CD8-positive, alpha-beta memory T cell (primary cell): ENCODE results near the gene CPEB4. TPM values are rescaled to one million over a fixed set of nuclear protein-coding genes. Genes with fewer than 3 reads are reported as not detected.

Experiments used
- CTCF ChIA-PET: fragments of 350-600 bp; sonication (Branson Sonifier 250); formaldehyde crosslinking; loops from one replicate; lab custom pipeline; 2021; ENCODE audit warnings: antibody characterized with exemption; lab: Charles Lee
- POLR2A ChIA-PET: fragments of 350-600 bp; sonication (Branson Sonifier 250); formaldehyde crosslinking; loops from one replicate; lab custom pipeline; 2021; ENCODE audit warnings: antibody characterized with exemption; lab: Charles Lee
- DNase-seq, 5 donors: peaks; one replicate each; pipeline versions ENCODE4 v3.0.0 to v3.0.0-alpha.2; 2020 to 2022; ENCODE audit warnings: mixed read lengths in 1 of 5
- H3K27ac ChIP-seq: one replicate; pipeline ENCODE4 v1.7.0; 2013; ENCODE audit warnings: low read depth, mild to moderate bottlenecking, low read length, moderate library complexity
- H3K27me3 ChIP-seq: 2 replicates; pipeline ENCODE4 v1.7.0; 2013; ENCODE audit warnings: low read length, mild to moderate bottlenecking; ENCODE audit not compliant: insufficient read depth, poor library complexity, severe bottlenecking
- H3K36me3 ChIP-seq: 2 replicates; pipeline ENCODE4 v1.7.0; 2013; ENCODE audit warnings: mild to moderate bottlenecking, low read length, moderate library complexity; ENCODE audit not compliant: insufficient read depth
- H3K4me1 ChIP-seq: 2 replicates; pipeline ENCODE4 v1.7.0; 2013; ENCODE audit warnings: mild to moderate bottlenecking, low read length, moderate library complexity; ENCODE audit not compliant: insufficient read depth
- H3K4me3 ChIP-seq: 2 replicates; pipeline ENCODE4 v1.7.0; 2013; ENCODE audit warnings: mild to moderate bottlenecking, low read length
- H3K9me3 ChIP-seq: 2 replicates; pipeline ENCODE4 v1.7.0; 2013; ENCODE audit warnings: mild to moderate bottlenecking, low read length
- H3K27ac Mint-ChIP-seq, 8 donors: one replicate each; pipeline ENCODE4 v1.8.0; 2020 to 2021; ENCODE audit warnings: mixed read lengths in 8 of 8, mild to moderate bottlenecking in 6 of 8, inconsistent platforms in 3 of 8, moderate library complexity in 3 of 8
- H3K27me3 Mint-ChIP-seq, 2 donors: one replicate each; pipeline ENCODE4 v1.8.0; 2020 to 2021; ENCODE audit warnings: mixed read lengths in 2 of 2, mild to moderate bottlenecking in 1 of 2, moderate library complexity in 1 of 2
- H3K36me3 Mint-ChIP-seq, 3 donors: one replicate each; pipeline ENCODE4 v1.8.0; 2020 to 2021; ENCODE audit warnings: mixed read lengths in 3 of 3, inconsistent platforms in 1 of 3, mild to moderate bottlenecking in 1 of 3
- H3K4me1 Mint-ChIP-seq, 3 donors: one replicate each; pipeline ENCODE4 v1.8.0; 2020 to 2021; ENCODE audit warnings: mixed read lengths in 3 of 3, inconsistent platforms in 1 of 3, mild to moderate bottlenecking in 1 of 3
- H3K4me3 Mint-ChIP-seq, 7 donors: one replicate each; pipeline ENCODE4 v1.8.0; 2020 to 2021; ENCODE audit warnings: mixed read lengths in 7 of 7, mild to moderate bottlenecking in 6 of 7, moderate library complexity in 4 of 7, inconsistent platforms in 2 of 7
- H3K9me3 Mint-ChIP-seq, 5 donors: one replicate each; pipeline ENCODE4 v1.8.0; 2020 to 2022; ENCODE audit warnings: mixed read lengths in 5 of 5, mild to moderate bottlenecking in 3 of 5, moderate library complexity in 2 of 5, inconsistent platforms in 1 of 5
- polyA plus RNA-seq: library from polyadenylated mRNA; unstranded; fragments of 300-500 nt; fragmentation: Illumina TruSeq; gene quantifications from one replicate; pipeline ENCODE4 v1.2.3, GENCODE V29; 2021
- total RNA-seq, 2 experiments: library from RNA; stranded (reverse); gene quantifications; one replicate each; pipeline ENCODE4 v1.2.3, GENCODE V29; 2021

The CPEB4 gene
- total and polyA plus RNA-seq, 3 experiments from 2014 or later = 4.4 to 18.7 (median 17.2) TPM

DNA sequence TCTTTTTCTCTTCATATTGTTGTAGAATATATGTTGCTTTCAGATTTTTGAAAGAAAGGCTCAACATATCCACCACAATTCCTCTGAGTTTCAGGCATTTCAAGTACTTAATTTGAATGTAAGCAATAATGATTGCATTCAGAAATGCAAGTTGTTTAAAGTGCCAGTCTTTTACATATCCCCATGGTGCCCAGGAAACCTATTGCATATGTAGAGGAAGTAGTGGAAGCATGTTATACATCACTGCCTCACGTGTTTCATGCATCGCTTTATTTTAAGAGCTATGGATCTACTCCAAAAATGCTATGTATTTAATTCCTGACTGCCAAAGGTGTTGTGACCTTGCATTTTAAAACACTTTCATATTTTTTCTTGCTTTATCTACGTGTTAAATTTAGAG, 28.1 kb downstream of the CPEB4 start:
- Histone ChIP-seq H3K4me3 (no peak overlapping the region), H3K9me3 (no peaks in the 10 kb centered on the region), H3K36me3 (no peaks in the 10 kb centered on the region), H3K4me1 (peaks cover 11% of the 10 kb centered on the region), H3K27ac (no peak overlapping the region), H3K27me3 (no peaks in the 10 kb centered on the region)
- ChIA-PET CTCF (interaction anchor here (1.1 to 1.7 kb wide), 3 partner anchors 9 to 31 kb away, joined by 3 to 4 read pairs (median 4); partner anchors contain the start of gene CPEB4), POLR2A (interaction anchor here (0.7 to 3.4 kb wide), 4 partner anchors 28 to 859 kb away, joined by 3 to 25 read pairs (median 3); partner anchors contain the start of gene CPEB4)
- DNase-seq = no peak
- Mint-ChIP-seq H3K27ac (peak overlapping the region in 4 of 8 donors; percentile 1 to 61 (median 22)), H3K36me3 (peaks cover 0 to 20% (median 10%) of the 10 kb centered on the region in 3 donors), H3K4me1 (peaks cover 0 to 3% (median 2%) of the 10 kb centered on the region in 3 donors), H3K27me3 (no peaks in the 10 kb centered on the region), H3K9me3 (no peaks in the 10 kb centered on the region), H3K4me3 (peak overlapping the region in 1 of 7 donors; percentile 9)

DNA sequence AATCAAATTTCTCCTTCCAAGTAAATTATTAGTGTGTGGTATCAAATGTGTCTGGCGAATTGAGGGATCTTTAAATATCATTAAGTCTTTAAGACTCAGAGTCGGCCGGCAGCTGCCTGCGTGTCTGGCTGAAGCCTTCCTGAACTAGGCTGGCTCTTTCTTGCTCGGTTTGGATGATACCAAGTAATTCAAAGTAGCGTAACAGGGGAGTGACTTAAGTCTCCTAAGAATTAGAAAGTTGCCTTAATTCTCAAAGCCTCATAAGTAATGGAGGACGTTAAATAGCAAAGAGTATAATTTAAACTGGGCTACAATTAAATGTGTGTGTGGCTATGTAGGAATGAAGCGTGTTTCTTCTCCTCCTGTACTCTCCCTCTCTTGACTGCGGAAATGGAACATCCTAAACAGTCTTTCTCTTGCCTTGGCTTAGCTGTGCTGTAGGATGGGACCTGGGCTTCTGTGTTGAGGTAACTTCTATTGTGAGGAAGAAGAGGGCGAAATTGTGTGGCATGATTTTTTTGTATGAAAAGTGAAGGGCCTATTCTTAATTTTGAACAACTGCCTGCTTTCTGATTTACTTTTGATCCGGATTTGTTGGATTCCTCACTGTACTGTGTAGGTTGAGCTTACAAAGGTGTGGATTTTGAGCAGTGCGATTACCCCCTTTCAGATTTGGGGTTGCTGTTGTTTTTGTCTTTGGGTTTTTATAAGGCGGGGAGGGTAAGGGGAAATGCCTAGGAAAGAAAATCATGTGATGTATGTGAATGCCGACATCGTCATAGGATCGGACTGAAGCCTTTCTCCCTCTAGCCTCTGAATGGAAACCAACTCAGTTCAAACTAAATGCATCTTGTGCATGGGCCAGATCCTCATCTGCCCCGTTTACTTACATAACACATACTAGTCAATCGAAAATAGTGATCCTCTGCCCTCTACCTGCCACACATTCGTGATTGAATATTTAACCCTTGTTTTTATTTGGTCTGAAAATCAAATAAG, 29.9 kb downstream of the CPEB4 start:
- H3K4me3 ChIP-seq = peak overlapping the region; percentile 66
- H3K36me3 Mint-ChIP-seq = peaks cover 0 to 11% (median 4%) of the 10 kb centered on the region in 3 donors
- POLR2A ChIA-PET = interaction anchor here (0.6 to 3.4 kb wide), 7 partner anchors 12 to 1865 kb away, joined by 3 to 25 read pairs (median 3); partner anchors contain the start of genes BOD1 and CPEB4
- peak overlapping the region; percentile 71 for H3K27ac ChIP-seq
- CTCF ChIA-PET = interaction anchor here (0.6 to 2.4 kb wide), 6 partner anchors 23 to 303 kb away, joined by 3 to 22 read pairs (median 4); partner anchors contain the start of genes BOD1 and CPEB4
- no peaks in the 10 kb centered on the region for H3K27me3 Mint-ChIP-seq
- no peaks in the 10 kb centered on the region for H3K9me3 ChIP-seq
- no peak overlapping the region for H3K27ac Mint-ChIP-seq
- H3K27me3 ChIP-seq = no peaks in the 10 kb centered on the region
- H3K9me3 Mint-ChIP-seq = no peaks in the 10 kb centered on the region
- H3K4me1 ChIP-seq = peaks cover 11% of the 10 kb centered on the region
- H3K36me3 ChIP-seq = no peaks in the 10 kb centered on the region
- DNase-seq = peak; percentile 33 to 82 (median 73)
- H3K4me3 Mint-ChIP-seq = no peak overlapping the region
- peaks cover 0 to 6% (median 2%) of the 10 kb centered on the region in 3 donors for H3K4me1 Mint-ChIP-seq

DNA sequence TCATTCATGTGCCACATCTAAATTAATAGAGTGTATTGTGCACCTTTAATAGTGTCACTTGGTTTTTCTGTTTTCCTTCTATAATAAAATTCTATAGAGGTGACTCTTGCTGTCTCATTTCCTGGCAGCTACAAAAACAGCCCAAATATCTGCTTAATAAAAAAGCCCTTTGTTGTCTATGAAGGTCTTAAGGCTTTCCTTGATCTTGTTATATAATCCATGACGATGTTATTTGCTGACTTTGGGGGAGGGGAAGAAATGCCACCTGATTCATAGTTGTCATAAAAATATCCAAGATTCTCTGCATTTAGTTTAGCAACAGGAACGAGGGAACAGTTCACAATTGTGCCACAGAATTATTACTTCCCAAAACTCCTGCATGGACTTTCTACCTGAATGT, 31.3 kb downstream of the CPEB4 start:
- POLR2A ChIA-PET = interaction anchor here (3.4 kb wide), 1 partner anchor 32 kb away, joined by 25 read pairs; the partner anchor contains the start of gene CPEB4
- no peak for DNase-seq
- CTCF ChIA-PET = interaction anchor here (2.4 kb wide), 1 partner anchor 304 kb away, joined by 22 read pairs; the partner anchor contains the start of gene BOD1
- peaks cover 11% of the 10 kb centered on the region for H3K4me1 ChIP-seq
- peaks cover 4 to 9% (median 7%) of the 10 kb centered on the region in 3 donors for H3K4me1 Mint-ChIP-seq
- H3K27ac ChIP-seq = no peak overlapping the region
- no peaks in the 10 kb centered on the region for H3K9me3 Mint-ChIP-seq
- no peak overlapping the region for H3K27ac Mint-ChIP-seq
- no peak overlapping the region for H3K4me3 ChIP-seq
- H3K4me3 Mint-ChIP-seq = no peak overlapping the region
- H3K27me3 Mint-ChIP-seq = no peaks in the 10 kb centered on the region
- no peaks in the 10 kb centered on the region for H3K27me3 ChIP-seq
- H3K36me3 ChIP-seq = no peaks in the 10 kb centered on the region
- H3K9me3 ChIP-seq = no peaks in the 10 kb centered on the region
- H3K36me3 Mint-ChIP-seq = peaks cover 0 to 7% (median 4%) of the 10 kb centered on the region in 3 donors

- no peak overlapping the region for H3K27ac Mint-ChIP-seq
- H3K9me3 Mint-ChIP-seq = no peaks in the 10 kb centered on the region
- H3K27me3 ChIP-seq = no peaks in the 10 kb centered on the region
These were observed 32.0 kb downstream of the CPEB4 start for GRCh38 chr5:173920024-173920753.

DNA sequence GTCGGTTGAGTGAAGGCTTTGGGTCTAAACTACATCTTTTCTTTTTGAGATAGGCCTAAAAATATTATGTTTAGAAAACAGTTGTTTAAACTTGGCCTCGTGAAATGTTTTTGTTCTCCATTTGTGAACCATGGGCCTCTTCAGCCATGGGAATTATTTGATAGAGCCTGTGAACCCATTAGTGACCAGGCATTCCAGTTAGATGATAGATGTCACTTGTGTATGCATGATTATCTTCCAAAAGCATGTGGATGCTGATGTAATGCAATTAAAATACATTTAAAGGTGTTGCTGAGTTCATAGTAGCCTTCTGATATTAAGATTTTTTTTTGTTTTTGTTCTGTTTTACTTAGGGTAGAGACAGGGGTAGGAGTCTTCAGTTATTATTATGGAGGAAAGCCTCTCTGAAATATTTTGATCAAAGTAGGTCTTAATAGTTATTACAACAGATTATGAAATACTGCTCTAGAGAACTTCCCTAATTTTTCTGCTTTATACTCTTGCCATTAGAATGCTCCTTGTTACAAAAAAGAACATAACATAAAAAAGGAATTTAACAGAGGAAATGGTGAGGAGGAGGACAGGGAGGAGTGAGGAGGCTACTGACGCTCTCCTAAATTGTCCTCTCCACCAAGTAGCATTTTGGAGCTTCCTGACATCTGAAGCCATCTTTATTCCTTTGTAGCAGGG, 32.9 kb downstream of the CPEB4 start:
- Histone ChIP-seq H3K27ac (no peak overlapping the region), H3K9me3 (no peaks in the 10 kb centered on the region), H3K4me1 (peaks cover 11% of the 10 kb centered on the region), H3K4me3 (no peak overlapping the region), H3K27me3 (no peaks in the 10 kb centered on the region), H3K36me3 (no peaks in the 10 kb centered on the region)
- ChIA-PET POLR2A (no interaction called here), CTCF (no interaction called here)
- Mint-ChIP-seq H3K4me3 (no peak overlapping the region), H3K36me3 (peaks cover 0 to 9% (median 0%) of the 10 kb centered on the region in 3 donors), H3K9me3 (no peaks in the 10 kb centered on the region), H3K27me3 (no peaks in the 10 kb centered on the region), H3K27ac (peak overlapping the region in 2 of 8 donors; percentile 26 to 73), H3K4me1 (peaks cover 10 to 21% (median 19%) of the 10 kb centered on the region in 3 donors)
- DNase-seq = no peak

More at GRCh38 chr5:173920024-173920753, 32.0 kb downstream of the CPEB4 start:
- Histone ChIP-seq H3K27ac (no peak overlapping the region), H3K9me3 (no peaks in the 10 kb centered on the region), H3K4me3 (no peak overlapping the region), H3K4me1 (peaks cover 11% of the 10 kb centered on the region), H3K36me3 (no peaks in the 10 kb centered on the region)
- H3K36me3 Mint-ChIP-seq = peaks cover 0 to 11% (median 4%) of the 10 kb centered on the region in 3 donors
- CTCF ChIA-PET = no interaction called here
- H3K27me3 Mint-ChIP-seq = no peaks in the 10 kb centered on the region
- POLR2A ChIA-PET = no interaction called here
- H3K4me3 Mint-ChIP-seq = no peak overlapping the region
- peaks cover 9 to 16% (median 14%) of the 10 kb centered on the region in 3 donors for H3K4me1 Mint-ChIP-seq
- DNase-seq = no peak

DNA sequence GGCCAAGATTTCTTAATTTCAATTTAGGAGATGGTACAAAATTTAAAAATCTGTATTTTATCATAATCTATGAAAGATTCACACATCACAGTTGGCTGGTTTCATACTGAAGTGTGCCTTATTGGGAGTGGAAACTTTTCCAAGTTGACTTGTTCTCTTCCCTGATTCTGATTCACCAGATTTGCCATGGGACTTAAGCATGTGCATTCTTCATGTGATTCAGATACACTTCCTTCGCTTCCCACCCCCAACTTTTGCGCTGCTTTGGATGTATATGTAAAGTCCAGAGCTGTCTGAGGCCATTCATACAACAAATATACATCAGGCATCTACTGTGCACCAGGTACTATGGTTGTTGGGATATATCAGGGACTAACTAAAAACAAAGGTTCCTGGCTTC, 34.4 kb downstream of the CPEB4 start:
- H3K4me3 Mint-ChIP-seq = no peak overlapping the region
- Histone ChIP-seq H3K27ac (no peak overlapping the region), H3K4me3 (no peak overlapping the region), H3K9me3 (no peaks in the 10 kb centered on the region), H3K4me1 (peaks cover 11% of the 10 kb centered on the region), H3K27me3 (no peaks in the 10 kb centered on the region), H3K36me3 (no peaks in the 10 kb centered on the region)
- no peaks in the 10 kb centered on the region for H3K27me3 Mint-ChIP-seq
- H3K36me3 Mint-ChIP-seq = peaks cover 0 to 9% (median 0%) of the 10 kb centered on the region in 3 donors
- H3K27ac Mint-ChIP-seq = no peak overlapping the region
- H3K9me3 Mint-ChIP-seq = no peaks in the 10 kb centered on the region
- H3K4me1 Mint-ChIP-seq = peaks cover 8 to 21% (median 19%) of the 10 kb centered on the region in 3 donors
- CTCF ChIA-PET = interaction anchor here (0.6 to 5.0 kb wide), 2 partner anchors 11 to 305 kb away, joined by 4 to 43 read pairs; partner anchors contain the start of gene BOD1
- no peak for DNase-seq
- POLR2A ChIA-PET = no interaction called here
